K562 treated with DMSO at 1 percent for 24 hours (cell line): ENCODE measurements around the gene AMN. TPM values are rescaled to one million over a fixed set of nuclear protein-coding genes. Genes with fewer than 3 reads are reported as not detected.

Experiments
- total RNA-seq: library from RNA; unstranded; fragments of 300-600 nt; gene quantifications from 2 replicates; pipeline ENCODE4 v1.2.3, GENCODE V29; 2022; ENCODE audit warnings: low read depth; ENCODE audit not compliant: insufficient read depth

Gene AMN
- 0.94 TPM in 1 of 2 replicates, not detected in the other for total RNA-seq

GRCh38 chr14:102922490-102923200 is at the start of gene AMN:
TSS of gene AMN (plus strand) at chr14:102922663. CDS start at chr14:102922689, 26 bp downstream.

Other genes with a start within 250 kb of the AMN start
- 10.7 and 11.8 TPM in 2 replicates for gene TRAF3, start 145.2 kb upstream of the AMN start, total RNA-seq
- gene CDC42BPB, start 134.9 kb downstream of the AMN start, total RNA-seq: 32.0 and 32.2 TPM in 2 replicates
- not detected in 2 replicates for gene LBHD2, start 161.5 kb downstream of the AMN start, total RNA-seq
- 2.5 and 3.5 TPM in 2 replicates for gene EXOC3L4, start 172.1 kb downstream of the AMN start, total RNA-seq
- gene TNFAIP2, start 200.8 kb downstream of the AMN start, total RNA-seq: 201 and 225 TPM in 2 replicates